Upper lobe of left lung (tissue), 4 donors: ENCODE data around the gene MARCHF3.
A peak's percentile ranks its signal among the peaks of the same experiment; 100 is the strongest.

Source experiments
- EP300 ChIP-seq, 4 donors: sonication (generic); formaldehyde crosslinking; IDR thresholded peaks; one replicate each; pipeline ENCODE4 v1.5.1; 2017; ENCODE audit warnings: antibody characterized with exemption in 4 of 4, control low read depth in 2 of 4
- POLR2A ChIP-seq, 4 donors: fragments of 450-650 bp; IDR thresholded peaks; one replicate each; pipeline ENCODE4 v1.5.1; 2016 to 2017; ENCODE audit warnings: antibody characterized with exemption in 4 of 4, mild to moderate bottlenecking in 2 of 4
- TF ChIP-seq, protein P1 (sequence below), 6 experiments: fragments of 450-650 bp in 4 of 6; fragments of 200-600 bp in 2 of 6; sonication (generic) in 2 of 6; IDR thresholded peaks; one replicate each; pipeline ENCODE4 v1.5.1; 2016 to 2019; ENCODE audit warnings: antibody characterized with exemption in 6 of 6

DNA sequence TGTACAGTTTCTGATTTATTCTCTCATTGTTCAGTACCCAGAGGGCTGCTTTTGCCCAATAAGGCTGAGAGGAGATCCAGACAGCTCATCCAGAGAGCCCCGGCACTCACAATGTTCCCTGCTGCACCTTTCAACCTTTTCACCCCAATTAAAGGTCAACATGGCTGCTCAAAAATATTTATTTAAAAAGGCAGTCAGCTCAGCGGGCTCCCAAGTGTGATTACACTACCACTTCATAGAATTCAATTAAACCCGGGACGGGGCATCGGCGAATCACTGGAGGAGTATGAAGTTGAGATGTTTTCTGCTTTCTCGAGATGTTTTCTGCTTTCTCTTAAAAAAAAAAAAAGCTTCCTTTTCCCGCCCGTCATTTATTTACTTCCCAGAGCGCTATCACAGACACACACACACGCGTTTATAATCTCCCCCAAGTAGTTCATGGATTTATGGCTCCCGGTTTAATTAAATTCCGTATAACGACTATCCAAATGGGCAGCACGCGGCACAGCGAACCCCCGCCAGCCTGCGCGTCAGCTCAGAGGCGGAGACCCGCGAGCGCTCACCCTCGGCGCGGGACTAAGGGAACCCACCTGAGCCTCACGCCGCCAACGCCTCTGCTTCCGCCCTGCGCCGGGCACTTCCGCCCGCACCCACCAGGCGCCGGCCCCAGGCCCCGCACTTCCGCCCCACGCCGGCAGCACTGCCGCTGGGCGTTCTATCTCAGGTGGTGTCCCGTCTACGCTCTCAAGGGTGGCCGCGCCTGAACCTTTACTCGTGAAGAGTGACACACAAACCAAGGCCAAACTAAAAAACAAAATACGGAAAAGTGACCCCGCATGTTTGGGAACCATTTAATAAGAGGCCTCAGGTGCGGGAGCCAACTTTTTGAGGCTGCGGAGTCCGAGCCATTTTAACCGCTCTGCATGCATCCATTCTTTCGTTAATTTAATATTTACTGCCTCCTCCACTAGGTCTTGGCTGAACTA is 42.8 kb upstream of the MARCHF3 start, which contains the start of gene C5orf63:
- TF ChIP-seq, protein P1, sequence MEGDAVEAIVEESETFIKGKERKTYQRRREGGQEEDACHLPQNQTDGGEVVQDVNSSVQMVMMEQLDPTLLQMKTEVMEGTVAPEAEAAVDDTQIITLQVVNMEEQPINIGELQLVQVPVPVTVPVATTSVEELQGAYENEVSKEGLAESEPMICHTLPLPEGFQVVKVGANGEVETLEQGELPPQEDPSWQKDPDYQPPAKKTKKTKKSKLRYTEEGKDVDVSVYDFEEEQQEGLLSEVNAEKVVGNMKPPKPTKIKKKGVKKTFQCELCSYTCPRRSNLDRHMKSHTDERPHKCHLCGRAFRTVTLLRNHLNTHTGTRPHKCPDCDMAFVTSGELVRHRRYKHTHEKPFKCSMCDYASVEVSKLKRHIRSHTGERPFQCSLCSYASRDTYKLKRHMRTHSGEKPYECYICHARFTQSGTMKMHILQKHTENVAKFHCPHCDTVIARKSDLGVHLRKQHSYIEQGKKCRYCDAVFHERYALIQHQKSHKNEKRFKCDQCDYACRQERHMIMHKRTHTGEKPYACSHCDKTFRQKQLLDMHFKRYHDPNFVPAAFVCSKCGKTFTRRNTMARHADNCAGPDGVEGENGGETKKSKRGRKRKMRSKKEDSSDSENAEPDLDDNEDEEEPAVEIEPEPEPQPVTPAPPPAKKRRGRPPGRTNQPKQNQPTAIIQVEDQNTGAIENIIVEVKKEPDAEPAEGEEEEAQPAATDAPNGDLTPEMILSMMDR (IDR thresholded peaks at IDR 0.05) = peak in 4 of 6 experiments; percentile 33 to 74 (median 50)
- TF ChIP-seq EP300 (IDR thresholded peaks at IDR 0.05) = no peak
- peak in 1 of 4 donors; percentile 54 for TF ChIP-seq POLR2A (IDR thresholded peaks at IDR 0.05)
